Activated CD8-positive, alpha-beta memory T cell treated with anti-CD3 and anti-CD28 coated beads, Interleukin-2, amount 50 U/mL, for 4 hours (primary cell): ENCODE results near the gene TAF12.
A peak's percentile ranks its signal among the peaks of the same experiment; 100 is the strongest.
"Not testable (repeated sequence)": the region's sequence is repeated elsewhere in the genome, so short reads cannot be mapped to it uniquely, and the experiment has no call there.

Experiments
- DNase-seq: peaks from one replicate; pipeline ENCODE4 v3.0.0-alpha.2; 2020

Gene TAF12

GRCh38 chr1:28580722-28581530, 61.9 kb downstream of the TAF12 start:
- peak; percentile 61 for DNase-seq

- no peak for DNase-seq
Measured at GRCh38 chr1:28579401-28579800, 63.5 kb downstream of the TAF12 start.

GRCh38 chr1:28578696-28579218, 64.1 kb downstream of the TAF12 start:
- DNase-seq = no peak

DNA sequence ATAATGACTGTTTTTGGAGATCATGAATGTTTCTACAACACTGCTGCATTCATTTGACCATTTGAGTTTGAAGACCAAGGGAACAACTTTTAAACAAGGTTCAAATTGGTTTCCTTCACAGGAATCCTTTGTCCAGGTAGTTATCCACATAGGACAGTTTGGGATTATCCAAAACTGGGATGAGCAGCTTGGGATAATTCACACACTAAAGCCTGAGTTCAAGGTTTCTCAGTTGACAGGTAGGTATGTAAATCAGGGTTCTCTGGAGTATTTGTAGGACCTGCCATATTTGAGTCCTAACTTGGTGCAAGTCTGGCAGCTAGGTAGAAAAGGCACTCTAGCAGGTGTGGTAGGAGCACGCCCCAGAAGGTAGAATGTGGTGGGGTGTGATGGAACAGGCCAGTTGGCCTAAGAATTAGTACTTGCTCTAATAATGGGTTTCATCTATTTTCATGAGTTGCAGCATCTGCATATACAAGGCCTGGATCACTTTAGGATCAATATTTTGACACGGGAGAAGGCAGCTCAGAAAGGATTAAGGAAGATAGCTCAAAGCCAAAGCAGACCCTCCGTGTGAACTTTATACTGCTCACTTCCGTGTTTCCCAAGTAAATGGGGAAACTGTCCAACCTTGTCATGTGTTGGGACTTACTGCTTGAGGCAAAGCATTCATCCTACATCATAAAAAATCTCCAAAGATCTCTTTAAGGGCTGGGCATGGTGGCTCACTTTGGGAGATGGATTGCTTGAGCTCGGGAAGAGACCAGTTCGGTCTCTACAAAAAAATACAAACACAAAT, 64.9 kb downstream of the TAF12 start:
- DNase-seq = no peak

DNA sequence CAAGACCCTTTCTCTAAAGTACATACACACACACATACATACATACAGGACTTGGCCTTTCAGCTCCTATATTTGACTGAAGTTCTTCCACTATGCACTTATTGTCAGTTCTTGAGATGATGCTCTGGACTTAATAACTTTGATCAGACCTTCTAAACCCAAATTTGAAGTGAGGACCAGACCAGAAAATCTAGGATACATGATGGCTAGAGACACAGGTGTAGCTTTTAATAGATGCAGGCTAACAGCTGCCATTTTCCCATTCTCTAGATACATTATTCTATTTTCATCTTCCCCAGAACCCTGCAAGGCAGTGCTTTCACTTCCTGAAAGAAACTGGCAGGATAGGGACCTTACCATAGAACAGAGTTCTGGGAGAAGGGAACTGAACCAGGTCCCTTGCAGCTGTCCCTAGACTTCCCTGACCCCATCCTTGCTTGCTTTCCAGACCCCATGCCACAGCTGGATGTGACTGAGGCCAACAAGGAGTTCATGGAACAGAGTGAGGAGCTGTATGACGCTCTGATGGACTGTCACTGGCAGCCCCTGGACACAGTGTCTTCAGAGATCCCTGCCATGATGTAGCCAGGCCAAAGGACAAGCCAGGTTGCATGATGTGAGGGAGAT, 65.7 kb downstream of the TAF12 start:
- no peak for DNase-seq

DNA sequence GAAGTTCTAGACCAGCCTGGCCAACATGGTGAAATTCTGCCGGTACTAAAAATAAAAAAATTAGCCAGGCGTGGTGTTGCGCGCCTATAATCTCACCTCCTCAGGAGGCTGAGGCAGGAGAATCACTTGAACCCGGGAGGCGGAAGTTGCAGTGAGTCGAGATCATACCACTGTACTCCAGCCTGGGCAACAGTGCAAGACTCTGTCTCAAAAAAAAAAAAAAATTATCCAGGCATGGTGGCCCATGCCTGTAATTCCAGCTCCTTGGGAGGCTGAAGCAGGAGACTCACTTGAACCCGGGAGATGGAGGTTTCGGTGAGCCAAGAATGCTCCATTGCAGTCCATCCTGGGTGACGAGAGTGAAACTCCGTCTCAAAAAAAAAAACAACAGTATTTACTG, 69.3 kb downstream of the TAF12 start:
- DNase-seq = no peak

- not testable (repeated sequence) for DNase-seq
Measured at GRCh38 chr1:28572891-28573290, 70.0 kb downstream of the TAF12 start.

GRCh38 chr1:28571911-28572310, 71.0 kb downstream of the TAF12 start:
- DNase-seq = no peak

- DNase-seq = no peak
Measured at GRCh38 chr1:28566931-28567330, 75.9 kb downstream of the TAF12 start.

DNA sequence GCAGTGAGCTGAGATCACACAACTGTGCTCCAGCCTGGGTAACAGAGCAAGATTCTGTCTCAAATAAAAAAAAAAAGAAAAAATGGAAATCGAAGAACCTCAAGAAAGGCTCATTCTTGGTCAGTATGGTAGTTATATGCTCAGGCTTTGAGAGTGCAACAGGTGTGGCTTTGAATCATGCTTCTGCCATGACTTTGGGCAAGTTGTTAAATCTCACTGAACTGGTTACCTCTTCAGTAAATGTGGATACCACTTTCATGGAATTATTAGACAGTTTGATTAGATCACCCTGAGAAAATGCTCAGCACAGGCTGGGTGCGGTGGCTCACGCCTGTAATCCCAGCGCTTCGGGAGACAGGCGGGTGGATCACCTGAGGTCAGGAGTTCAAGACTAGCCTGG, 77.1 kb downstream of the TAF12 start:
- no peak for DNase-seq

GRCh38 chr1:28565040-28565439, 77.8 kb downstream of the TAF12 start:
- DNase-seq = no peak

DNA sequence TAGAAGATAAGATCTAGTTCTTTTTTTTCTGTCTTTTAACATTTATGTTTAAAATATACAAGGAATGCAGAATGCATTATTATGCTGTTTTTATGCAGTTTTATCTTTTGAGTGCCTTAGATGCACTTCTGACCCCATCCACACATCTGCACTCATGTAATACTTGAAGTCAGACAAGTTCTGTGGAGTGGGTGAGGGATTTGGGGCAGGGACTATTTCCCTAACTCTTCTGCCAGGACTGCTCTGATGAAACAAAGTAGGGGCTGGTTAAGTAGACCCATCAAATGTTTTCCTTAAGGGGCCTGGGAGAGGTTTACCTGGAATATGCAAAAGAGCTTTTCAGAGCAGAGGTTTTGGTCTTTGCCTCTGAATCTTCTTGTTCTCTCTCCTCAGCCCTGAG, 78.6 kb downstream of the TAF12 start:
- DNase-seq = no peak

DNA sequence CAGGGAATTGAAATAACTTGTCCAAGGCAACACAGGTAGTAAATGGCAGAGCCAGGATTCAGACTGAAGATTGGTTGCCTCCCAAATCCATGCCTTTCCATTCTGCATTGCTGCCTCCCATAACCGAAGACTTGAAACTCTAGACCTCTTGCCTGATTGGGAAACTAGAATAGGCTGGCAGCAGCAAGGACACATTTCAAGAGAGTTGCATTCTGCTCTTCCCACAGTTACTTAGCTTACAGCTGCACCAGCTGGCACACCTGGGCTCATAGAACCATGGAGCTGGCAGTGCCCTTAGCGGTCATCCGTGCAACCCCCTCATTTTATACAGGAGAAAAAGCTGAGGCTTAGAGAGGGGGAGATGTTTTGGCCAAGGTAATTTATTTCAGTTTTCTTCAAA, 82.0 kb downstream of the TAF12 start:
- DNase-seq = no peak
